ENCODE measurements around the gene RGS13.
"Not testable (repeated sequence)": the region's sequence is repeated elsewhere in the genome, so short reads cannot be mapped to it uniquely, and the experiment has no call there.

Gene RGS13

DNA sequence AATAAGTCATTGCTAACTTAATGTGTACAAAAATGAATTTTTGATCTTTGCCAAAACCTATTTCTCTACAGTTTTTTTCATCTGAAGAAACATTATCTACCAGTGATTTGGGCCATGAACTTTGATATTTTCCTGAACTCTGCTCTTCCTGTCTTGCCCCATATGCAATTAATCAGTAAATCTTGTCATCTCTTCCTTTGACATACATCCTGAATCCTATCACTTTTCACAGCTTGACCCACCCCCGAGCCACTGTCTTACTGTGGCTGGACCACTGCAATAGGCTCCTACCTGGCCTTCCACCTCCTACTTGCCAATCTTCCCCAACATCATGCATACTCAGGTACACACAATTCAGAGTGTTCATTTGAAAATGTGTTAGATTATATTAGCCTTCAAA lies 46.4 kb downstream of the RGS13 start:
- TF ChIP-seq, protein P1, sequence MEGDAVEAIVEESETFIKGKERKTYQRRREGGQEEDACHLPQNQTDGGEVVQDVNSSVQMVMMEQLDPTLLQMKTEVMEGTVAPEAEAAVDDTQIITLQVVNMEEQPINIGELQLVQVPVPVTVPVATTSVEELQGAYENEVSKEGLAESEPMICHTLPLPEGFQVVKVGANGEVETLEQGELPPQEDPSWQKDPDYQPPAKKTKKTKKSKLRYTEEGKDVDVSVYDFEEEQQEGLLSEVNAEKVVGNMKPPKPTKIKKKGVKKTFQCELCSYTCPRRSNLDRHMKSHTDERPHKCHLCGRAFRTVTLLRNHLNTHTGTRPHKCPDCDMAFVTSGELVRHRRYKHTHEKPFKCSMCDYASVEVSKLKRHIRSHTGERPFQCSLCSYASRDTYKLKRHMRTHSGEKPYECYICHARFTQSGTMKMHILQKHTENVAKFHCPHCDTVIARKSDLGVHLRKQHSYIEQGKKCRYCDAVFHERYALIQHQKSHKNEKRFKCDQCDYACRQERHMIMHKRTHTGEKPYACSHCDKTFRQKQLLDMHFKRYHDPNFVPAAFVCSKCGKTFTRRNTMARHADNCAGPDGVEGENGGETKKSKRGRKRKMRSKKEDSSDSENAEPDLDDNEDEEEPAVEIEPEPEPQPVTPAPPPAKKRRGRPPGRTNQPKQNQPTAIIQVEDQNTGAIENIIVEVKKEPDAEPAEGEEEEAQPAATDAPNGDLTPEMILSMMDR (conservative IDR thresholded peaks at IDR 0.05) = no peak
- TF ChIP-seq ZFX (IDR thresholded peaks at IDR 0.05) = no peak

DNA sequence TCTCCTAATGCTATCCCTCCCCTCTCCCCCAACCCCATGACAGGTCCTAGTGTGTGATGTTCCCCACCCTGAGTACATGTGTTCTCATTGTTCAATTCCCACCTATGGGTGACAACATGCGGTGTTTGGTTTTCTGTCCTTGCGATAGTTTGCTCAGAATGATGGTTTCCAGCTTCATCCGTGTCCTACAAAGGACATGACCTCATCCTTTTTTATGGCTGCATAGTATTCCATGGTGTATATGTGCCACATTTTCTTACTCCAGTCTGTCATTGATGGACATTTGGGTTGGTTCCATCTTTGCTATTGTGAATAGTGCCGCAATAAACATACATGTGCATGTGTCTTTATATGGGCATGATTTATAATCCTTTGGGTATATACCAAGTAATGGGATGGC lies 47.1 kb downstream of the RGS13 start:
- not testable (repeated sequence) for H3K27ac ChIP-seq

More for the DNA sequence above, 46.4 kb downstream of the RGS13 start:
- no peak overlapping the region for H3K27ac ChIP-seq

DNA sequence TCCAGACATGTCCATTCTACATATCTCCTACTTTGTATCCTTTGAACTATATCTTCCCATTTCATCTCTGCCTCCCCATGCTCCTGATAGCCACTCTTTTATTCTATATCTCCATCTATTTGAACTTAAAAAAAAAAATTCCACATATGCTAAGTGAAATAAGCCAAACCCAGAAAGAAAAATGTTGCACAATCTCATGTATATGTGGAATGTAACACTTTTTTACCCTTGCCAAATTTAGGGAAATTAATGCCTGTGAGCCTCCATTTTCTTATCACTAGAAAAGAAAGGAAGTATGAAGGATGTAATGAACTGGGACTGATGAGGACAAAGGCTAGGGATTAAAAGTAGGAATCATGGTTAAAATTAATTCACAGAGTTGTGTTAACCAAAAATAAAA lies 53.5 kb downstream of the RGS13 start:
- no peak overlapping the region for H3K27ac ChIP-seq
- no peak for TF ChIP-seq ZFX (IDR thresholded peaks at IDR 0.05)
- TF ChIP-seq, protein P1 (conservative IDR thresholded peaks at IDR 0.05) = no peak

DNA sequence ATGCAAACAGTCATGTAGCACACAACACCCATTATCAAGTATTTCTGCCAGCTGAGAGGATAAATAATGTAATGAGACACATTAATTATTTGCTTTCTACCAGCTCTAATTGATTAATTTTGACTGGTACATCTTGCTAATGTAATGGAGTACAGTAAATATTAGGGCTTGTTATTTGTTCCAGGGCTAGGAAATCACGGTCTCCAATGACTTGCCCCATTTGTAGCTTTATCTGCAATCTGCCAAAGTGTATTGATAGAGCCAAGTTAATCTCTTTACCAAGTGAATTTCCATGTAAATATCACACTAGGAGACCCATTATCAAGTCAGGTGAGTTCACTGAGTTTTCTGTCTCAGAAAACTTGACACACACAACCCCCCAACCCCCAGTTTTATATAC lies 55.1 kb downstream of the RGS13 start:
- TF ChIP-seq ZFX (IDR thresholded peaks at IDR 0.05) = no peak
- TF ChIP-seq, protein P1 (conservative IDR thresholded peaks at IDR 0.05) = no peak
- no peak overlapping the region for H3K27ac ChIP-seq

DNA sequence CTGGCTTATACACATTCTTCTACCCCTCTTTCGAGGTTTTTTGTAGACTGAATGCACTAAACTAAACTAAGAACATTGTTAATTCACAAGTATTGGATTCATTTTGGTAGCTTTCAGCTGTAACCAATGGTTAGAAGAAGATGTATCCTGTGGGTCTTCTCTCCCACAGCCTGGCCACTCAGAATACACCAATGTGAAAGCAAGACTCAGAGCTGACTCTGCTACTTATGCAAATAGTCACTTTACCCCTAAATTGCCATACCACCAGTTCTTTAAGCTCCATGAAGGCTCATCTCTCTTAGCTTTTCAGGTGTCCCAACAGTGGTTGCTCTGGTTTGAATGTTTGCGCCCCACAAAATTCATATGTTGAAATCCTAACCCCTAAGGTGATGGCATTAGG lies 60.1 kb downstream of the RGS13 start:
- H3K27ac ChIP-seq = no peak overlapping the region
- TF ChIP-seq, protein P1 (conservative IDR thresholded peaks at IDR 0.05) = no peak
- TF ChIP-seq ZFX (IDR thresholded peaks at IDR 0.05) = no peak

DNA sequence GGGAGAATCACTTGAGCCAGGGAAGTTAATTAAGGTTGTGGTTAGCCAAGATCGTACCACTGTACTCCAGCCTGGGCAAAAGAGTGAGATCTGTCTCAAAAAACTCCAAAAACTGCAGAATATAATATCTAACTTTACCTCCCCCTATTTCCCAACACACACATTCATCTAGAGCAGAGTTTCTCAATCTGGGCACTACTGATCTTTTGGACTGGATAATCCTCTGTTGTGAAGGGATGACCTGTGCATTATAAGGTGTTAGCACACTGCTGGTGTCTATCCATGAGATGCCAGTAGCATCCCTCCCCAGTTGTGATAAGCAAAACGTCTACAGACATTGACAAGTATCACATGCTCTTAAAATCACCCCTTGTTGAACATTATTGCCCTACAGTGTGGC lies 61.8 kb downstream of the RGS13 start:
- no peak overlapping the region for H3K27ac ChIP-seq
- TF ChIP-seq, protein P1 (conservative IDR thresholded peaks at IDR 0.05) = no peak
- no peak for TF ChIP-seq ZFX (IDR thresholded peaks at IDR 0.05)

DNA sequence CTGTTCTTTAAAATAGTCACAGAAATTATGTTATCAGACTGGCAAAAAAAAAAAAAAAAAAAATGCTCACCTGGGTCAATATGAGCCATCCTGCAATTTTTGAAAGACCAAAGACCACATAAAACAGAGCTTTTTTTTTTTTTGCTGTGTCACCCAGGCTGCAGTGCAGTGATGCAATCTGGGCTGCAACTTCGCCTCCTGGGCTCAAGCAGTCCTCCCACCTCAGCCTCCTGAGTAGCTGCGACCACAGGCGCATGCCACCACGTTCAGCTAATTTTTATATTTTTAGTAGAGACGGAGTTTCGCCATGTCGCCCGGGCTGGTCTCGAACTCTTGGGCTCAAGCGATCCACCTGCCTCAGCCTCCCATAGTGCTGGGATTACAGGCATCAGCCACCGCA lies 62.8 kb downstream of the RGS13 start:
- TF ChIP-seq ZFX (IDR thresholded peaks at IDR 0.05) = no peak
- TF ChIP-seq, protein P1 (conservative IDR thresholded peaks at IDR 0.05) = no peak

DNA sequence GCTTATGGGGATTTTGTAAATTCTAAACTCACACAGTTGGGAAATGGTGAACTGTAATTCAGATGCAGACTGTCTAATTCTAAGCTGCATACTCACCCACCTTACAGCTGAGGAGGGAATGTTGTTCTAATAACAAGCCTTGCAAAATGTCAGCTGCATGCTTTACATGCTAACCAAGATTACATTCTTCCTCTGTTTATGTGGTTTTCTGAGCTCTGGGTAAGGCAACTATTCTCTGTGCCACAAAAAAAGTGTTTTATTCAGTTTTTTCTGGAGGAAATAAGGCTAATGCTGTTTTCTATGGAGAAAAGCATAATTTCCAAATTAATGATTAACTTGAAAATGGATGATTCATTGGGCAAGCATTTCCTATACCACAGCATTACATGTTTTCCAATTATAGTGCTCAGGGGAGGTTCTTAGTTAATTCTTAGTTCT lies 64.9 kb downstream of the RGS13 start:
- no peak for TF ChIP-seq ZFX (IDR thresholded peaks at IDR 0.05)
- TF ChIP-seq, protein P1 (conservative IDR thresholded peaks at IDR 0.05) = no peak
- no peak overlapping the region for H3K27ac ChIP-seq

More for the DNA sequence above, 62.8 kb downstream of the RGS13 start:
- H3K27ac ChIP-seq = no peak overlapping the region
